Activated naive CD4-positive, alpha-beta T cell (primary cell): ENCODE results near the gene DPP4.
"Not testable (repeated sequence)": the region's sequence is repeated elsewhere in the genome, so short reads cannot be mapped to it uniquely, and the experiment has no call there.

Experiments
- DNase-seq, 4 experiments: peaks; one replicate each; lab custom pipeline; 2025; lab: John Stamatoyannopoulos, UW

The DPP4 gene

GRCh38 chr2:161955211-161955610, 118.8 kb downstream of the DPP4 start:
- no peak for DNase-seq

GRCh38 chr2:161954103-161954502, 119.9 kb downstream of the DPP4 start:
- DNase-seq, result no peak

- not testable (repeated sequence) for DNase-seq
These were observed 120.6 kb downstream of the DPP4 start for GRCh38 chr2:161953367-161953766.

GRCh38 chr2:161952783-161953191, 121.2 kb downstream of the DPP4 start:
- DNase-seq, result no peak

- no peak for DNase-seq
These were observed 126.2 kb downstream of the DPP4 start for GRCh38 chr2:161947836-161948235.

GRCh38 chr2:161947406-161947805, 126.6 kb downstream of the DPP4 start:
- DNase-seq, result no peak

GRCh38 chr2:161946489-161947107, 127.4 kb downstream of the DPP4 start:
- DNase-seq, result no peak

- DNase-seq, result no peak
These were observed 131.0 kb downstream of the DPP4 start for GRCh38 chr2:161943011-161943410.
